ENCODE measurements around the gene CERCAM. TPM values are rescaled to one million over a fixed set of nuclear protein-coding genes. Genes with fewer than 3 reads are reported as not detected.

CERCAM gene
- total and polyA plus RNA-seq, 2 of the 4 experiments (the other 2 are of a cell fraction), result 15.1 to 118 TPM

DNA sequence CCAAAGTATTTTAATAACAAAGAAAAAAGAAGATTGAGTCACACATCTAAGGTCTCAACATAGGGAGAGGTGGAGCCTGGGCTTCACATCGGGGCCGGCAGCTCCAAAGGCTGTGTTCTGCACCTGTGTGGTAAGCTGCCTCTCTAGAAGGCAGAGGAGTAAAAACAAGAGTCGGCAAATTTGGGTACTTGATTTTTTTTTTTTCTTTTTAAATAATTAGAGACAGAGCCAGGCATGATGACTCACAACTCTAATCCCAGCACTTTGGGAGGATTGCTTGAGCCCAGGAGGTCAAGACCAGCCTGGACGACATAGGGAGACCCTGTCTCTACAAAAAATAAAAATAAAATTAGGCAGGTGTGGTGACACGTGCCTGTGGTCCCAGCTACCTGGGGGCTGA is 44.8 kb upstream of the CERCAM start:
- Histone ChIP-seq H3K9ac (ENCODE audit: low read depth, low read length) (no peak overlapping the region), H3K36me3 (ENCODE audit: control insufficient read depth, insufficient read depth, low read length) (peaks cover 13% of the 10 kb centered on the region), H3K23ac (ENCODE audit: low read depth, low read length) (no peak overlapping the region), H2BK120ac (ENCODE audit: low read depth, low read length) (no peak overlapping the region), H3K9me1 (ENCODE audit: insufficient read depth, low read length) (peaks cover 12% of the 10 kb centered on the region), H3K18ac (ENCODE audit: low read depth, low read length) (no peak overlapping the region), H3K79me1 (ENCODE audit: low read depth in 1 of 2, low read length in 2 of 2) (peaks cover 37 to 75% of the 10 kb centered on the region in 2 experiments), H3K4me2 (ENCODE audit: low read depth, low read length) (no peak overlapping the region), H4K91ac (ENCODE audit: insufficient read depth, low read depth, low read length) (no peak overlapping the region), H3K4me1 (ENCODE audit: control insufficient read depth, insufficient read depth, low read length) (peaks cover 11% of the 10 kb centered on the region), H3K4me3 (ENCODE audit: insufficient read depth, low read depth, low read length) (no peak overlapping the region), H2BK5ac (ENCODE audit: low read depth, low read length, poor library complexity, severe bottlenecking) (no peak overlapping the region), H3K4ac (ENCODE audit: low read depth, low read length) (no peak overlapping the region), H3K56ac (ENCODE audit: extremely low read depth, insufficient read depth, low read length) (no peak overlapping the region), H4K5ac (ENCODE audit: low read depth, low read length) (no peak overlapping the region), H2BK15ac (ENCODE audit: low read depth, low read length) (no peak overlapping the region), H2BK20ac (ENCODE audit: low read depth, low read length) (no peak overlapping the region), H3K27me3 (ENCODE audit: control insufficient read depth, insufficient read depth, low read length) (no peaks in the 10 kb centered on the region), H4K8ac (ENCODE audit: low read depth in 2 of 2, low read length in 2 of 2) (no peak overlapping the region), H3K27ac (ENCODE audit: insufficient read depth, low read length) (no peak overlapping the region), H2AFZ (replicated peaks; ENCODE audit: low read length, poor library complexity) (no peak overlapping the region), H3K14ac (replicated peaks; ENCODE audit: low read depth, low read length) (no peak overlapping the region), H3K9me3 (ENCODE audit: control insufficient read depth, insufficient read depth, low read length) (no peaks in the 10 kb centered on the region), H2AK5ac (ENCODE audit: low read depth, low read length) (no peak overlapping the region), H4K20me1 (ENCODE audit: insufficient read depth, low read length) (0 out of 2 replicates have a peak, but pooled peaks cover 4% of the 10 kb centered on the region), H2AK9ac (replicated peaks; ENCODE audit: low read depth, low read length, poor library complexity) (peak overlapping the region; percentile 5)
- dilution Hi-C loops (cut with HindIII; ENCODE audit: low sequenced_read_pairs, unreplicated experiment) (no loop called here), intact Hi-C loops (cut with micrococcal nuclease) (no loop called here), in situ Hi-C loops (cut with MboI; ENCODE audit: low sequenced_read_pairs) (no loop called here)
- POLR2A ChIA-PET (ENCODE audit: unreplicated experiment), result no interaction called here
- no TSS peak for BruUV-seq (replicated peaks)
- CTCF ChIA-PET, result no interaction called here
- WGBS, 2 experiments (ENCODE audit: extremely low coverage in 2 of 2, insufficient read length in 1 of 2), result 83% methylated on average over 1 of the region's 5 CpGs; no CpG with 5 or more reads in 1 of the 2 experiments
- no peak for ATAC-seq (ENCODE audit: low read depth)
- peak; percentile 65 for TF ChIP-seq MAFK (IDR thresholded peaks at IDR 0.05; ENCODE audit: low read depth, low read length)
- TF ChIP-seq RFX5 (IDR thresholded peaks at IDR 0.05; ENCODE audit: low read depth, low read length), result no peak
- DNase-seq, result no peak

Measured in IMR-90 (cell line).